ENCODE measurements around the gene CCND3. TPM values are rescaled to one million over a fixed set of nuclear protein-coding genes. Genes with fewer than 3 reads are reported as not detected.

Gene CCND3
- total and polyA plus RNA-seq, 2 of the 8 experiments (the other 6 are each of a cell fraction or from before 2014, with no cell fraction given) = 30.6 to 32.9 TPM

GRCh38 chr6:41970436-41970846 is 28.8 kb upstream of the CCND3 start:
- FAIRE-seq (no peak), DNase-seq (ENCODE audit: low read depth in 1 of 2, low spot score in 2 of 2) (no peak)
- POLR2A ChIA-PET (ENCODE audit: partially characterized antibody) = no interaction called here
- Histone ChIP-seq H3K23me2 (ENCODE audit: low read depth, low read length) (no peaks in the 10 kb centered on the region), H4K91ac (replicated peaks; ENCODE audit: insufficient read length, low read length) (no peak overlapping the region), H2BK120ac (replicated peaks; ENCODE audit: low read depth, low read length) (no peak overlapping the region), H3K79me1 (ENCODE audit: low read depth, low read length) (no peaks in the 10 kb centered on the region), H2BK5ac (ENCODE audit: low read depth, low read length) (no peak overlapping the region), H3K4ac (replicated peaks; ENCODE audit: insufficient read length, low read depth, low read length) (no peak overlapping the region), H4K8ac (ENCODE audit: extremely low read depth, insufficient read depth, low read length) (no peak overlapping the region), H2BK20ac (ENCODE audit: low read length) (0 out of 2 replicates have a peak overlapping the region, but pooled peaks have one; percentile 15), H3K27ac (ENCODE audit: low read depth, low read length) (no peak overlapping the region), H3K9ac (replicated peaks in 1 of 4; ENCODE audit: extremely low read depth in 1 of 4, low read depth in 3 of 4, low read length in 3 of 4) (no peak overlapping the region; a peak in 1 of 7 replicates), H3K23ac (ENCODE audit: insufficient read length) (no peak overlapping the region), H3K4me3 (ENCODE audit: extremely low read depth in 1 of 4, insufficient read depth in 2 of 4, low read depth in 3 of 4, low read length in 4 of 4) (no peak overlapping the region), H3K56ac (replicated peaks; ENCODE audit: insufficient read length, low read depth, low read length) (no peak overlapping the region), H3K79me2 (ENCODE audit: control insufficient read depth in 1 of 2, insufficient read depth in 2 of 2, low read length in 2 of 2) (no peaks in the 10 kb centered on the region), H3K9me3 (ENCODE audit: insufficient read depth in 2 of 2, low read depth in 1 of 2, low read length in 1 of 2) (no peaks in the 10 kb centered on the region), H3K18ac (ENCODE audit: extremely low read depth, low read length) (no peak overlapping the region), H3K4me2 (ENCODE audit: insufficient read depth in 1 of 2, low read depth in 2 of 2, low read length in 2 of 2) (no peak overlapping the region), H3K27me3 (replicated peaks in 1 of 4; ENCODE audit: control insufficient read depth in 3 of 4, extremely low read depth in 1 of 4, insufficient read depth in 3 of 4, low read length in 3 of 4) (no peaks in the 10 kb centered on the region), H3K36me3 (ENCODE audit: control insufficient read depth in 2 of 4, insufficient read depth in 4 of 4, low read length in 3 of 4) (no peaks in the 10 kb centered on the region), H2BK12ac (ENCODE audit: low read depth, low read length) (no peak overlapping the region), H3K4me1 (replicated peaks in 1 of 4; ENCODE audit: control insufficient read depth in 3 of 4, insufficient read depth in 4 of 4, low read length in 3 of 4) (peaks cover 7 to 15% (median 14%) of the 10 kb centered on the region in 4 experiments; a peak in 6 of 7 replicates), H4K5ac (ENCODE audit: insufficient read length, low read depth, low read length) (no peak overlapping the region), H3K14ac (ENCODE audit: insufficient read length) (no peak overlapping the region), H4K20me1 (replicated peaks in 1 of 2; ENCODE audit: control insufficient read depth in 1 of 2, insufficient read depth in 2 of 2, low read length in 2 of 2) (no peaks in the 10 kb centered on the region), H2BK15ac (ENCODE audit: low read length) (no peak overlapping the region), H2AFZ (ENCODE audit: low read length) (no peak overlapping the region), H2AK5ac (ENCODE audit: low read depth, low read length) (no peak overlapping the region)
- CTCF ChIA-PET (ENCODE audit: partially characterized antibody) = no interaction called here
- 88% methylated on average over 4 of the region's 4 CpGs; no CpG with 5 or more reads in 1 of the 2 experiments for WGBS, 2 experiments (ENCODE audit: extremely low coverage in 1 of 2, insufficient coverage in 1 of 2, insufficient read length in 1 of 2, insufficient replicate concordance in 2 of 2, low coverage in 1 of 2, low lambda C conversion rate in 2 of 2, missing lambda C conversion rate in 1 of 2)
- no peak for TF ChIP-seq KDM5A (IDR thresholded peaks at IDR 0.05; ENCODE audit: low read length)
- TF ChIP-seq ZNF274 (IDR thresholded peaks at IDR 0.05; ENCODE audit: borderline replicate concordance, extremely low read depth, low read length) = no peak
- no peak for TF ChIP-seq ATF3 (IDR thresholded peaks at IDR 0.05; ENCODE audit: insufficient read depth, low read depth, low read length)
- TF ChIP-seq HDAC6 (IDR thresholded peaks at IDR 0.05; ENCODE audit: low read depth, low read length) = no peak
- TF ChIP-seq BACH1 (IDR thresholded peaks at IDR 0.05; ENCODE audit: low read length) = no peak
- no peak for TF ChIP-seq SAP30 (IDR thresholded peaks at IDR 0.05; ENCODE audit: insufficient read depth, insufficient replicate concordance, low read length)
- no peak for TF ChIP-seq SUZ12 (IDR thresholded peaks at IDR 0.05; ENCODE audit: low read length)
- TF ChIP-seq RNF2 (IDR thresholded peaks at IDR 0.05; ENCODE audit: borderline replicate concordance, low read depth, low read length, missing control alignments, poor library complexity, severe bottlenecking) = no peak
- TF ChIP-seq EZH2 (IDR thresholded peaks at IDR 0.05; ENCODE audit: low read depth, low read length, severe bottlenecking) = no peak
- no peak for TF ChIP-seq GTF2F1 (IDR thresholded peaks at IDR 0.05; ENCODE audit: borderline replicate concordance, low read depth, low read length)
- TF ChIP-seq PHF8 (conservative IDR thresholded peaks at IDR 0.05; ENCODE audit: low read depth, low read length) = no peak

All from H1 (cell line).